Adrenal gland (tissue), 12 donors: ENCODE measurements around the gene SIAE. TPM values are rescaled to one million over a fixed set of nuclear protein-coding genes. Genes with fewer than 3 reads are reported as not detected.

Experiments
- DNase-seq, 7 donors: peaks; one replicate each; pipeline ENCODE4 v3.0.0-alpha.2; 2019 to 2020
- H3K27ac ChIP-seq, 5 donors: fragments of 200-600 bp; sonication (generic) in 4 of 5; 1 replicate in 3 of 5; 2 replicates in 2 of 5; pipeline versions ENCODE4 v1.5.1 to v1.8.0; 2016 to 2020; ENCODE audit warnings: mild to moderate bottlenecking in 1 of 5
- H3K27me3 ChIP-seq: fragments of 200-600 bp; 2 replicates; pipeline ENCODE4 v1.8.0; 2021
- H3K36me3 ChIP-seq, 2 donors: fragments of 200-600 bp; replicated peaks in 1 of 2; 1 replicate in 1 of 2; 2 replicates in 1 of 2; pipeline versions ENCODE4 v1.5.1 to v1.8.0; 2018 to 2022
- H3K4me1 ChIP-seq, 2 donors: fragments of 200-600 bp; replicated peaks in 1 of 2; 1 replicate in 1 of 2; 2 replicates in 1 of 2; pipeline versions ENCODE4 v1.5.1 to v1.8.0; 2018 to 2021
- H3K4me3 ChIP-seq, 4 donors: fragments of 200-600 bp; sonication (generic) in 3 of 4; one replicate each; pipeline ENCODE4 v1.5.1; 2016 to 2018
- H3K9me3 ChIP-seq, 3 donors: fragments of 200-600 bp; sonication (generic) in 1 of 3; replicated peaks in 1 of 3; 1 replicate in 2 of 3; 2 replicates in 1 of 3; pipeline versions ENCODE4 v1.5.1 to v1.8.0; 2016 to 2021
- POLR2A ChIP-seq, 2 donors: fragments of 450-650 bp; IDR thresholded peaks; one replicate each; pipeline ENCODE4 v1.6.1; 2017; ENCODE audit warnings: antibody characterized with exemption in 2 of 2, mild to moderate bottlenecking in 2 of 2, moderate library complexity in 1 of 2
- WGBS, 4 donors: extraction: QIAGEN DNeasy Blood & Tissue Kit in 2 of 4; methylation state at CpG; one replicate each; pipeline versions ENCODE4 v1.1.5 to v1.1.7; 2013 to 2017; 5-methylcytosine and 5-hydroxymethylcytosine counted together
- intact Hi-C, 2 donors: fragments of 100-400 bp; cut with DNase I; formaldehyde crosslinking; loops; one replicate each; pipeline versions ENCODE4 v1.14.1 to v1.15.0; 2022 to 2023
- polyA plus RNA-seq, 3 donors: library from polyadenylated mRNA; stranded (reverse); fragments of 200-250 nt in 2 of 3; fragments of 350-450 nt in 1 of 3; fragmentation: Illumina TruSeq in 1 of 3; extraction: RNeasy Lipid Tissue Mini Kit (QIAGEN cat#74804) in 1 of 3; gene quantifications; one replicate each; pipeline ENCODE4 v1.2.3, GENCODE V29; 2013 to 2014
- total RNA-seq, 9 donors: library from RNA; depleted of rRNA in 4 of 9; stranded (reverse); fragments of >200 nt in 4 of 9; fragments of 120-200 nt in 1 of 9; fragmentation: NEBNext Ultra II Directional in 1 of 9; extraction: Animal tissue kit (Norgen Biotek cat#: 25700) in 1 of 9; gene quantifications; one replicate each; pipeline versions ENCODE4 v1.1.0 to v1.2.4, GENCODE V29; 2013 to 2023
- TF ChIP-seq, protein P1 (sequence below), 6 experiments: fragments of 450-650 bp in 4 of 6; fragments of 200-600 bp in 2 of 6; sonication (generic) in 1 of 6; IDR thresholded peaks; 1 replicate in 5 of 6; 2 replicates in 1 of 6; pipeline versions ENCODE4 v1.5.1 to v1.8.0; 2016 to 2021; ENCODE audit warnings: antibody characterized with exemption in 6 of 6, mild to moderate bottlenecking in 2 of 6, moderate library complexity in 1 of 6
- donor health status: healthy with polysubstance abuse.
- donor health status: Bipolar disorder and iron deficiency.
- donor health status: DM: yes; HTN: yes; CAD: no.
- donor health status: DM: no; HTN: no; CAD: no.
- donor health status: DM: no; HTN: no; CAD: no.
- donor health status: DM: yes; HTN: yes; CAD: no.

Gene SIAE
- total and polyA plus RNA-seq, 12 donors = 6.4 to 50.0 (median 29.0) TPM

DNA sequence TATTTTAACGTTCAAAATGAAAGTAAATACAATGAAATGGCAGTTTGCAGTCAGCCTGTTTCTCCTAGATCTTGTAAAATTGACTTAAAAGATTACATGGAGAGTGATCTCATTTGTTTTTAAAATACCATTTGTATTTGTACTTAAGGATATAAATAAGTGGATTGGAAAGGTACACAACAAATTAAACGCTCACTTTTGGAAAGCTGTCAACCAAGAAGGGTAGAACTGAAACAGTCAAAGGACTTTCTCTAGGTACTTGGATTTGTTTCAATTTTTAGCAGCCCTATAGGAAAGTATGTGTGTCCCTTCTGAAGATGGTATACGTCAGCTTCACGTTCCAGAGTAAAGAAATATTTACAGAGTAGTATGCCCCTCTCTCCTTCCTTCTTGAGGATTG, 43.6 kb downstream of the SIAE start:
- H3K27ac ChIP-seq = no peak overlapping the region
- H3K4me3 ChIP-seq = no peak overlapping the region
- H3K9me3 ChIP-seq = no peaks in the 10 kb centered on the region
- no peaks in the 10 kb centered on the region for H3K27me3 ChIP-seq
- TF ChIP-seq, protein P1, sequence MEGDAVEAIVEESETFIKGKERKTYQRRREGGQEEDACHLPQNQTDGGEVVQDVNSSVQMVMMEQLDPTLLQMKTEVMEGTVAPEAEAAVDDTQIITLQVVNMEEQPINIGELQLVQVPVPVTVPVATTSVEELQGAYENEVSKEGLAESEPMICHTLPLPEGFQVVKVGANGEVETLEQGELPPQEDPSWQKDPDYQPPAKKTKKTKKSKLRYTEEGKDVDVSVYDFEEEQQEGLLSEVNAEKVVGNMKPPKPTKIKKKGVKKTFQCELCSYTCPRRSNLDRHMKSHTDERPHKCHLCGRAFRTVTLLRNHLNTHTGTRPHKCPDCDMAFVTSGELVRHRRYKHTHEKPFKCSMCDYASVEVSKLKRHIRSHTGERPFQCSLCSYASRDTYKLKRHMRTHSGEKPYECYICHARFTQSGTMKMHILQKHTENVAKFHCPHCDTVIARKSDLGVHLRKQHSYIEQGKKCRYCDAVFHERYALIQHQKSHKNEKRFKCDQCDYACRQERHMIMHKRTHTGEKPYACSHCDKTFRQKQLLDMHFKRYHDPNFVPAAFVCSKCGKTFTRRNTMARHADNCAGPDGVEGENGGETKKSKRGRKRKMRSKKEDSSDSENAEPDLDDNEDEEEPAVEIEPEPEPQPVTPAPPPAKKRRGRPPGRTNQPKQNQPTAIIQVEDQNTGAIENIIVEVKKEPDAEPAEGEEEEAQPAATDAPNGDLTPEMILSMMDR (IDR thresholded peaks at IDR 0.05) = no peak
- TF ChIP-seq POLR2A (IDR thresholded peaks at IDR 0.05) = no peak
- H3K4me1 ChIP-seq = peaks cover 0 to 8% of the 10 kb centered on the region in 2 donors
- 85 to 93% (median 90%) methylated on average over 4 of the region's 4 CpGs for WGBS, 4 donors
- DNase-seq = no peak
- intact Hi-C loops = no loop called here
- peaks cover 0 to 82% of the 10 kb centered on the region in 2 donors for H3K36me3 ChIP-seq

GRCh38 chr11:124627546-124627945, 46.0 kb downstream of the SIAE start:
- H3K36me3 ChIP-seq = peaks cover 0 to 66% of the 10 kb centered on the region in 2 donors
- no peak overlapping the region for H3K27ac ChIP-seq
- TF ChIP-seq, protein P1 (IDR thresholded peaks at IDR 0.05) = no peak
- no peak for TF ChIP-seq POLR2A (IDR thresholded peaks at IDR 0.05)
- whole genome bisulfite sequencing, 4 donors = 87 to 91% (median 89%) methylated on average over 5 of the region's 5 CpGs
- no peaks in the 10 kb centered on the region for H3K27me3 ChIP-seq
- peaks cover 5 to 26% of the 10 kb centered on the region in 2 donors for H3K4me1 ChIP-seq
- intact Hi-C loops = no loop called here
- H3K9me3 ChIP-seq = no peaks in the 10 kb centered on the region
- no peak overlapping the region for H3K4me3 ChIP-seq
- DNase-seq = no peak

DNA sequence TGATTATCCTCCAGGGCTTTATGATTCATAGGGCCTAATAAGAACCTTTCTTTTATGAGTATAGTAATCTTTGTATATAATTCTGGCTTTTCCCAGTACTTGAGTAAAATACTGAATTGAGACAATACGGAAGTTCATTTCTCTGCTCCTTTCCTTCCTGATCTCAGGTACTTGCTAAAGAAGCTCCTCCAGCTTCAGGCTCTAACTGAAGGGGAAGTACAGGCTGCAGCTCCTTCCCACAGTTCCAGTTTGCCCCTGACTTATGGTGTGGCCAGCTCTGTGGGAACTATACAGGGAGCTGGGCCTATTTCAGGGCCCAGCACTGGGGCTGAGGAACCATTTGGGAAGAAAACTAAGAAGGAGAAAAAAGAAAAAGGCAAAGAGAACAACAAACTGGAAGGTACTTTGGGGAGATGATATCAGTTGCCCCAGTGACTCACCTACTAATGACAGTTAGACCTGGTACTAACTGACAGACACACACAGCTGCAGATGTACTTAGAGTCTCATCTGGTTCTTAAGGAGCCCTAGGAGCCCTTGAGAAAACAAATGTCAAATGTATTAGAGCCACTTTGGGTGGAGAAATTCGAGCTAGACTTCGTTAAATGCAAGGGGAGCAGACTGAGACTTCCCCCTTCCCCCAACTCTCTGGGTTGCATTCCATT, 47.9 kb downstream of the SIAE start:
- no peaks in the 10 kb centered on the region for H3K9me3 ChIP-seq
- TF ChIP-seq, protein P1 (IDR thresholded peaks at IDR 0.05) = no peak
- no peak for TF ChIP-seq POLR2A (IDR thresholded peaks at IDR 0.05)
- no peak overlapping the region for H3K4me3 ChIP-seq
- intact Hi-C loops = no loop called here
- no peak for DNase-seq
- peaks cover 0 to 47% of the 10 kb centered on the region in 2 donors for H3K36me3 ChIP-seq
- no peak overlapping the region for H3K27ac ChIP-seq
- H3K4me1 ChIP-seq = peaks cover 5 to 31% of the 10 kb centered on the region in 2 donors
- 90 to 98% (median 94%) methylated on average over 3 of the region's 3 CpGs for WGBS, 4 donors
- H3K27me3 ChIP-seq = no peaks in the 10 kb centered on the region

DNA sequence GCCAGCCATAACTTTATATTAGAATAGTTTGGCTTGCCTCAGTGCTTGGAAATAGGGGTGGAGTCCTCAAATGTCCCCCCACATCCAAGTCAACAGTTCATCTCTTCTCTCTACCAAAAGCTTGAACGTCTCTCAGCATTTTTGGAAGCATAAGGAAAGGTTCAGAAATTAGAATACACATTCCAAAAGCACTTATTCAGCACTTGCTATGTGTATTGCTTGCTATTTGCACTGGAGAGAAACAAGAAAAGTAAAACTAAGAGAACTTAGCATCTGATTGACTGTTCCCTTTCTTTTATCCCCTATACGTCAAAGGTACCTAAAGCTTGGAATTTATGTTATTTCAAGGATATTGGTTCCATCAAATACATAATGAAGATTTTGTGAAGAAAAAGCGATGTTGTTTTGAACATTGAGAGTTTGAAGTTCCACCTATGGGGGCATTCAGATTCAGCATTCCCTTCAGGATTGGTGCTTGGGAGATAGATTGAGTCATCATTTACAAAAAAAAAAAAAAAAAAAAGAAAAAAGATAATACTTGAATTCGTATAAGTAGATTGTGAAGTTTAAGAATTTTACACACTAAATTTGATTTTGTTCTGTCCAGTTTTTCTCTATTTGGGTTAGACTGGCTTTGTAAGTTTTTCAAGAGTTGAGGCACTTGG, 49.5 kb downstream of the SIAE start:
- intact Hi-C loops = no loop called here
- peak overlapping the region in 2 of 4 donors; percentile 92 to 97 for H3K4me3 ChIP-seq
- peaks cover 5 to 31% of the 10 kb centered on the region in 2 donors for H3K4me1 ChIP-seq
- H3K27ac ChIP-seq = peak overlapping the region in 3 of 5 donors; percentile 98
- H3K27me3 ChIP-seq = no peaks in the 10 kb centered on the region
- 43 to 59% (median 47%) methylated on average over 4 of the region's 4 CpGs for WGBS, 4 donors
- TF ChIP-seq, protein P1 (IDR thresholded peaks at IDR 0.05) = no peak
- TF ChIP-seq POLR2A (IDR thresholded peaks at IDR 0.05) = no peak
- H3K9me3 ChIP-seq = no peaks in the 10 kb centered on the region
- DNase-seq = no peak
- peaks cover 0 to 40% of the 10 kb centered on the region in 2 donors for H3K36me3 ChIP-seq
